HepG2 (cell line): ENCODE results near the gene RPUSD3. TPM values are rescaled to one million over a fixed set of nuclear protein-coding genes. Genes with fewer than 3 reads are reported as not detected.

Source experiments
- ATAC-seq: fragments of 200-7000 bp; cut with Tn5 transposase; 3 replicates; pipeline ENCODE4 v1.9.1; 2020; ENCODE audit warnings: mild to moderate bottlenecking, moderate library complexity
- BruUV-seq: library from RNA; stranded (reverse); fragments of 400-500 nt; replicated peaks from 2 replicates; lab custom pipeline; 2021; lab: Mats Ljungman, UMichigan
- CTCF ChIA-PET: fragments of 300-600 bp; formaldehyde crosslinking; extraction: SDS; loops from one replicate; lab custom pipeline; 2021; ENCODE audit warnings: low total read pairs, inconsistent platforms, low intra/inter-chr PET ratio; lab: Yijun Ruan, JAX
- POLR2A ChIA-PET: fragments of 350-600 bp; sonication (Branson Sonifier 250); formaldehyde crosslinking; loops from one replicate; lab custom pipeline; 2020; ENCODE audit warnings: antibody characterized with exemption, inconsistent platforms; lab: Yijun Ruan, JAX
- DNase-seq: peaks from one replicate; pipeline ENCODE4 v3.0.0-alpha.2; 2015; ENCODE audit warnings: low spot score
- FAIRE-seq: peaks from 3 replicates; lab custom pipeline; 2011; peaks lifted over from hg19 to GRCh38; lab: Jason Lieb, UNC
- H2AFZ ChIP-seq: one replicate; pipeline ENCODE4 v1.6.1; 2011; ENCODE audit warnings: low read length, inconsistent platforms
- H3K27ac ChIP-seq: fragments of 300-600 bp; 3 replicates; pipeline ENCODE4 v1.8.0; 2011; ENCODE audit warnings: mixed run types, mild to moderate bottlenecking, mixed read lengths, low read length, inconsistent platforms; ENCODE audit not compliant: insufficient read depth; ENCODE audit errors: extremely low read length
- H3K27me3 ChIP-seq, 2 experiments: fragments of 200-600 bp in 1 of 2; 2 replicates in 1 of 2; 3 replicates in 1 of 2; pipeline versions ENCODE4 v1.6.0 to v1.8.0; 2011; ENCODE audit warnings: low read length in 2 of 2, mild to moderate bottlenecking in 2 of 2, moderate library complexity in 2 of 2, inconsistent platforms in 1 of 2; ENCODE audit not compliant: insufficient read depth in 2 of 2, control insufficient read depth in 1 of 2
- H3K36me3 ChIP-seq, 2 experiments: fragments of 200-600 bp in 1 of 2; replicated peaks in 1 of 2; 2 replicates in 1 of 2; 3 replicates in 1 of 2; pipeline versions ENCODE4 v1.5.1 to v1.8.0; 2011; ENCODE audit warnings: low read length in 2 of 2, inconsistent platforms in 1 of 2; ENCODE audit not compliant: insufficient read depth in 2 of 2, control insufficient read depth in 1 of 2
- H3K4me1 ChIP-seq: 2 replicates; pipeline ENCODE4 v1.5.1; 2012; ENCODE audit warnings: low read length, inconsistent platforms; ENCODE audit not compliant: insufficient read depth
- H3K4me2 ChIP-seq: 2 replicates; pipeline ENCODE4 v1.6.0; 2011; ENCODE audit warnings: low read depth, low read length, inconsistent platforms
- H3K4me3 ChIP-seq, 3 experiments: fragments of 200-600 bp in 1 of 3; sonication (generic), shearing (Covaris generic) in 1 of 3; replicated peaks in 1 of 3; 2 replicates each; pipeline ENCODE4 v1.5.1; 2011 to 2016; ENCODE audit warnings: low read length in 3 of 3, inconsistent platforms in 2 of 3, low read depth in 2 of 3, mild to moderate bottlenecking in 2 of 3, control low read depth in 1 of 3, mixed read lengths in 1 of 3; ENCODE audit not compliant: insufficient read depth in 1 of 3
- H3K79me2 ChIP-seq: one replicate; pipeline ENCODE4 v1.6.1; 2011; ENCODE audit warnings: low read length, inconsistent platforms; ENCODE audit not compliant: insufficient read depth
- H3K9ac ChIP-seq: 2 replicates; pipeline ENCODE4 v1.6.0; 2011; ENCODE audit warnings: mild to moderate bottlenecking, low read depth, low read length, inconsistent platforms; ENCODE audit not compliant: insufficient read depth
- H3K9me3 ChIP-seq: 2 replicates; pipeline ENCODE4 v1.5.1; 2012; ENCODE audit warnings: mild to moderate bottlenecking, low read length
- H4K20me1 ChIP-seq: 2 replicates; pipeline ENCODE4 v1.6.0; 2011; ENCODE audit warnings: inconsistent platforms, mild to moderate bottlenecking, low read length, moderate library complexity; ENCODE audit not compliant: insufficient read depth
- ATF1 ChIP-seq: IDR thresholded peaks from 2 replicates; pipeline ENCODE4 v1.6.1; 2016; ENCODE audit warnings: mild to moderate bottlenecking, control low read depth
- EP300 ChIP-seq, 3 experiments: sonication (generic) in 1 of 3; formaldehyde crosslinking in 1 of 3; IDR thresholded peaks; 2 replicates each; pipeline versions ENCODE4 v1.5.1 to v1.6.1; 2011 to 2020; ENCODE audit warnings: low read depth in 2 of 3, low read length in 2 of 3, borderline replicate concordance in 1 of 3, improper control_type of control experiment in 1 of 3, mild to moderate bottlenecking in 1 of 3, missing genetic modification reagents in 1 of 3, moderate library complexity in 1 of 3
- GTF2F1 ChIP-seq: fragments of 150-350 bp; IDR thresholded peaks from 2 replicates; pipeline ENCODE4 v1.6.1; 2014; ENCODE audit warnings: low read length
- HIVEP1 ChIP-seq: sonication (generic); formaldehyde crosslinking; IDR thresholded peaks from 2 replicates; pipeline ENCODE4 v1.4.0; 2020; ENCODE audit warnings: mild to moderate bottlenecking, missing genetic modification reagents
- PAWR ChIP-seq: sonication (generic); formaldehyde crosslinking; IDR thresholded peaks from 2 replicates; pipeline ENCODE4 v1.4.0; 2020; ENCODE audit warnings: missing genetic modification reagents, mild to moderate bottlenecking, borderline replicate concordance
- PCBP2 ChIP-seq: fragments of 200-400 bp; formaldehyde crosslinking; optimal IDR thresholded peaks from 2 replicates; pipeline ENCODE3; 2018; ENCODE audit warnings: low read length, low read depth; ENCODE audit not compliant: poor library complexity, severe bottlenecking
- PITX1 ChIP-seq: sonication (generic); formaldehyde crosslinking; IDR thresholded peaks from 2 replicates; pipeline ENCODE4 v1.5.1; 2020; ENCODE audit warnings: mild to moderate bottlenecking, missing genetic modification reagents
- SRY ChIP-seq: sonication (generic); formaldehyde crosslinking; IDR thresholded peaks from 2 replicates; pipeline ENCODE4 v1.8.0; 2022; ENCODE audit warnings: mild to moderate bottlenecking, missing genetic modification reagents
- SUZ12 ChIP-seq: fragments of 150-350 bp; IDR thresholded peaks from 2 replicates; pipeline ENCODE4 v1.6.1; 2014; ENCODE audit warnings: low read depth, low read length
- ZFP82 ChIP-seq: sonication (generic); formaldehyde crosslinking; IDR thresholded peaks from 2 replicates; pipeline ENCODE4 v1.5.1; 2020; ENCODE audit warnings: mild to moderate bottlenecking, missing genetic modification reagents, borderline replicate concordance
- ZFX ChIP-seq: sonication (generic); formaldehyde crosslinking; IDR thresholded peaks from 2 replicates; pipeline ENCODE4 v1.4.0; 2020; ENCODE audit warnings: mild to moderate bottlenecking, low read depth, missing genetic modification reagents, moderate library complexity
- ZIK1 ChIP-seq: sonication (generic); formaldehyde crosslinking; IDR thresholded peaks from 2 replicates; pipeline ENCODE4 v1.5.0; 2020; ENCODE audit warnings: mild to moderate bottlenecking, low read depth, missing genetic modification reagents, borderline replicate concordance
- ZNF510 ChIP-seq: sonication (generic); formaldehyde crosslinking; IDR thresholded peaks from 2 replicates; pipeline ENCODE4 v1.4.0; 2020; ENCODE audit warnings: low read depth, mild to moderate bottlenecking, missing genetic modification reagents
- ZNF660 ChIP-seq: sonication (generic); formaldehyde crosslinking; IDR thresholded peaks from 2 replicates; pipeline ENCODE4 v1.5.1; 2020; ENCODE audit warnings: mild to moderate bottlenecking, low read depth, missing genetic modification reagents, borderline replicate concordance
- ZNF709 ChIP-seq: sonication (generic); formaldehyde crosslinking; IDR thresholded peaks from 2 replicates; pipeline ENCODE4 v1.5.0; 2020; ENCODE audit warnings: mild to moderate bottlenecking, missing genetic modification reagents
- ZNF749 ChIP-seq: sonication (generic); formaldehyde crosslinking; IDR thresholded peaks from 2 replicates; pipeline ENCODE4 v1.8.0; 2022; ENCODE audit warnings: mild to moderate bottlenecking, missing genetic modification reagents, moderate library complexity, borderline replicate concordance
- WGBS: methylation state at CpG from one replicate; pipeline ENCODE4 v1.1.6; 2017; ENCODE audit warnings: low lambda C conversion rate; 5-methylcytosine and 5-hydroxymethylcytosine counted together
- in situ Hi-C: cut with HindIII; loops from 2 replicates; pipeline ENCODE4 v1.10.0; 2017; ENCODE audit warnings: low pct_unique_long_range_greater_than_20kb; ENCODE audit not compliant: extremely low pct_ligation_motif_present
- intact Hi-C: fragments of 100-400 bp; cut with micrococcal nuclease; formaldehyde crosslinking; loops from one replicate; pipeline ENCODE4 v1.10.0; 2022; ENCODE audit not compliant: unreplicated experiment
- polyA plus RNA-seq, 8 experiments: library from polyadenylated mRNA; depleted of rRNA in 3 of 8; stranded (reverse) in 7 of 8; unstranded in 1 of 8; fragments of >200 nt; fragmentation: Illumina TruSeq in 4 of 8; extraction: Trizol in 4 of 8; gene quantifications; 2 replicates each; pipeline versions ENCODE4 v1.2.1 to v1.2.3, GENCODE V29; 2011 to 2016; ENCODE audit warnings: low read depth in 4 of 8, missing spikeins in 1 of 8, mixed read lengths in 1 of 8; ENCODE audit not compliant: insufficient read depth in 1 of 8
- total RNA-seq, 5 experiments: library from RNA; depleted of rRNA; stranded (reverse); fragments of >200 nt; fragmentation: Illumina TruSeq; extraction: Trizol; gene quantifications; 2 replicates each; pipeline ENCODE4 v1.2.3, GENCODE V29; 2016; ENCODE audit warnings: low read depth in 1 of 5
- TF ChIP-seq, protein P1 (sequence below): sonication (generic); formaldehyde crosslinking; IDR thresholded peaks from 2 replicates; pipeline ENCODE4 v1.5.0; 2020; ENCODE audit warnings: mild to moderate bottlenecking, missing genetic modification reagents
- TF ChIP-seq, protein P2 (sequence below): sonication (generic); formaldehyde crosslinking; IDR thresholded peaks from 2 replicates; pipeline ENCODE4 v1.5.0; 2020; ENCODE audit warnings: missing genetic modification reagents

Gene RPUSD3
- total and polyA plus RNA-seq, 2 of the 13 experiments (the other 11 are each of a cell fraction or from before 2014, with no cell fraction given), result 32.1 to 48.7 TPM

DNA sequence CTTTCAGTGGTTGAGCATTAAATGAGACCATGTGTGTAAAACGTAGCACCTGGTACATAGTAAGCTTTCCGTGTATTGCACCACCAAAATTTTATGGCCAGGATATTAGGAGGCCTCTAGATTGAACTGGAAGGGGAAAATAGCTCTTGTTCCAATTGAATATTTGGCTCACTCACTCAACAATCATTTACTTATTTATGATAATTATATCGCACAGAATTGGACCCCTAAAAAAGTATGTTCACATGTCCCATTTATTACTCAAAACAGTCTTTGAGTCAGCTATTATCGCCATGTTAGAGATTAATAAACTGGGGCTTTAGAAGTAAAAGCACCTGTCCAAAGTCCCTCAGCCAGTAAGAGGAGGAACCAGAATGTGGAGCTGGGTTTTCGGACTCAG, 38.8 kb downstream of the RPUSD3 start (continued):
- TF ChIP-seq, protein P1, sequence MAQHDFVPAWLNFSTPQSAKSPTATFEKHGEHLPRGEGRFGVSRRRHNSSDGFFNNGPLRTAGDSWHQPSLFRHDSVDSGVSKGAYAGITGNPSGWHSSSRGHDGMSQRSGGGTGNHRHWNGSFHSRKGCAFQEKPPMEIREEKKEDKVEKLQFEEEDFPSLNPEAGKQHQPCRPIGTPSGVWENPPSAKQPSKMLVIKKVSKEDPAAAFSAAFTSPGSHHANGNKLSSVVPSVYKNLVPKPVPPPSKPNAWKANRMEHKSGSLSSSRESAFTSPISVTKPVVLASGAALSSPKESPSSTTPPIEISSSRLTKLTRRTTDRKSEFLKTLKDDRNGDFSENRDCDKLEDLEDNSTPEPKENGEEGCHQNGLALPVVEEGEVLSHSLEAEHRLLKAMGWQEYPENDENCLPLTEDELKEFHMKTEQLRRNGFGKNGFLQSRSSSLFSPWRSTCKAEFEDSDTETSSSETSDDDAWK, result no peak
- no peak for TF ChIP-seq PCBP2
- no peak for TF ChIP-seq HIVEP1
- TF ChIP-seq PITX1 (CRISPR knock-in tag), result no peak
- TF ChIP-seq ZFP82 (CRISPR knock-in tag), result no peak
- no peak for TF ChIP-seq ZIK1 (CRISPR knock-in tag)

DNA sequence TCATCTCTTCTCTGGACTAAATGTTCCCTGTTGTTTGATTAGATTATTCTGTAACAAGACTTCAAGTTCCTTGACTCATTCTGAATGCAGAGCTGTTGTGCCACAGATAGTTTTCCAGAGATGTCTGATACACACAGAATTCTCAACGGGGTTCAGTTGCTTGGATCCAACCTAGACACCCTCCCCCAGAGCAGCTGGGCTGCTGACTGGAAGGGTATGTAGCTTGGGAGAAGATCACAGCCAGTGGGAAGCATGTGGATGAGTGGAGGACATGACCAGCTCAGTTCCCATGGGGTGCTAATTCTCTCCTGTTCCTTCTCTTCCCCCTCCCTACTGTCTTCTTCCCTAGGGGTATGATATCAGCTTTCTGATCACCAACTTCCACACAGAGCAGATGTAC, 40.3 kb downstream of the RPUSD3 start:
- no peak overlapping the region for H3K9ac ChIP-seq
- ChIA-PET CTCF (no interaction called here), POLR2A (interaction anchor here (0.8 to 1.3 kb wide), 2 partner anchors 10 to 11 kb away, joined by 4 read pairs; partner anchors contain the start of gene ARPC4)
- H3K4me1 ChIP-seq, result no peaks in the 10 kb centered on the region
- H3K27ac ChIP-seq, result no peak overlapping the region
- no peak overlapping the region for H2AFZ ChIP-seq
- WGBS, result 93% methylated on average over 1 of the region's 1 CpG
- H3K4me3 ChIP-seq, result no peak overlapping the region
- FAIRE-seq, result no peak
- intact Hi-C loops, result no loop called here
- no peak overlapping the region for H3K4me2 ChIP-seq
- in situ Hi-C loops, result no loop called here
- peaks cover 36 to 75% of the 10 kb centered on the region in 2 experiments for H3K36me3 ChIP-seq
- H4K20me1 ChIP-seq, result no peaks in the 10 kb centered on the region
- BruUV-seq, result no TSS peak
- no peaks in the 10 kb centered on the region; a peak in 1 of 5 replicates for H3K27me3 ChIP-seq
- TF ChIP-seq, protein P2, sequence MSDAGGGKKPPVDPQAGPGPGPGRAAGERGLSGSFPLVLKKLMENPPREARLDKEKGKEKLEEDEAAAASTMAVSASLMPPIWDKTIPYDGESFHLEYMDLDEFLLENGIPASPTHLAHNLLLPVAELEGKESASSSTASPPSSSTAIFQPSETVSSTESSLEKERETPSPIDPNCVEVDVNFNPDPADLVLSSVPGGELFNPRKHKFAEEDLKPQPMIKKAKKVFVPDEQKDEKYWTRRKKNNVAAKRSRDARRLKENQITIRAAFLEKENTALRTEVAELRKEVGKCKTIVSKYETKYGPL (CRISPR knock-in tag), result no peak
- no peak for TF ChIP-seq PCBP2
- TF ChIP-seq ZNF510 (CRISPR knock-in tag), result no peak
- TF ChIP-seq ATF1 (CRISPR knock-in tag), result no peak
- TF ChIP-seq ZNF660, result no peak
- TF ChIP-seq EP300 (IDR thresholded peaks at IDR 0.05; ENCODE audit: low read depth in 2 of 2, low read length in 2 of 2), result no peak
- no peak for TF ChIP-seq EP300 (CRISPR knock-in tag; IDR thresholded peaks at IDR 0.05; ENCODE audit: borderline replicate concordance)
- TF ChIP-seq ZNF749 (CRISPR knock-in tag), result no peak
- no peak for TF ChIP-seq GTF2F1
- no peak for TF ChIP-seq SRY (CRISPR knock-in tag)
- no peak for TF ChIP-seq ZNF709 (CRISPR knock-in tag)
- no peak for TF ChIP-seq PAWR (CRISPR knock-in tag)
- no peak for TF ChIP-seq SUZ12
- no peak for TF ChIP-seq ZFX (CRISPR knock-in tag)
- no peak for ATAC-seq
- H3K9me3 ChIP-seq, result no peaks in the 10 kb centered on the region
- DNase-seq, result no peak
- no peaks in the 10 kb centered on the region for H3K79me2 ChIP-seq
